A204.1 (cell line): ENCODE measurements around the gene NYNRIN.

ENCODE experiments used
- FAIRE-seq: peaks from 2 replicates; lab custom pipeline; 2012; peaks lifted over from hg19 to GRCh38; lab: Jason Lieb, UNC

Gene NYNRIN

DNA sequence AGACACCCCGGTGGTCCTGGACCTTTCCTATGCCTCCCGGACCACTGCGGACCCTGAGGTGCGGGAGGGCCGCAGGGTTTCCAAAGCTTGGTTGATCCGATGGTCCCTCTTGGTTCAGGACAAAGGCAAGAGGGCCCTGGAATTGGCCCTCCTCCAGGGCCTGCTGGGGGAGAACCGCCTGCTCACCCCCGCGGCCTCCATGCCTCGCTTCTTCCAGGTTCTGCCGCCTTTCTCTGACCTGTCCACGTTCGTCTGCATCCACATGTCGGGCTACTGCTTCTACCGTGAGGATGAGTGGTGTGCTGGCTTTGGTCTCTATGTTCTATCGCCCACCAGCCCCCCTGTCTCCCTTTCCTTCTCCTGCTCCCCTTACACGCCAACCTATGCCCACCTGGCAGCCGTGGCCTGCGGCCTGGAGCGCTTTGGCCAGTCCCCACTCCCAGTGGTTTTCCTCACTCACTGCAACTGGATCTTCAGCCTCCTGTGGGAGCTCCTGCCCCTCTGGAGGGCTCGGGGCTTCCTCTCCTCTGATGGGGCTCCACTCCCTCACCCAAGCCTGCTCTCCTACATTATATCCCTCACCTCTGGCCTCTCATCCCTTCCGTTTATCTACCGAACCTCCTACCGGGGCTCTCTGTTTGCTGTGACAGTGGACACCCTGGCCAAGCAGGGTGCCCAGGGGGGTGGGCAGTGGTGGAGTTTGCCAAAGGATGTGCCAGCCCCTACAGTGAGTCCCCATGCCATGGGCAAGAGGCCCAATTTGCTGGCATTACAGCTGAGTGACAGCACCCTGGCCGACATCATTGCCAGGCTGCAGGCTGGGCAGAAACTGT lies 16.8 kb downstream of the NYNRIN start:
- no peak for FAIRE-seq

GRCh38 chr14:24416254-24416931 lies 17.6 kb downstream of the NYNRIN start:
- FAIRE-seq: no peak

DNA sequence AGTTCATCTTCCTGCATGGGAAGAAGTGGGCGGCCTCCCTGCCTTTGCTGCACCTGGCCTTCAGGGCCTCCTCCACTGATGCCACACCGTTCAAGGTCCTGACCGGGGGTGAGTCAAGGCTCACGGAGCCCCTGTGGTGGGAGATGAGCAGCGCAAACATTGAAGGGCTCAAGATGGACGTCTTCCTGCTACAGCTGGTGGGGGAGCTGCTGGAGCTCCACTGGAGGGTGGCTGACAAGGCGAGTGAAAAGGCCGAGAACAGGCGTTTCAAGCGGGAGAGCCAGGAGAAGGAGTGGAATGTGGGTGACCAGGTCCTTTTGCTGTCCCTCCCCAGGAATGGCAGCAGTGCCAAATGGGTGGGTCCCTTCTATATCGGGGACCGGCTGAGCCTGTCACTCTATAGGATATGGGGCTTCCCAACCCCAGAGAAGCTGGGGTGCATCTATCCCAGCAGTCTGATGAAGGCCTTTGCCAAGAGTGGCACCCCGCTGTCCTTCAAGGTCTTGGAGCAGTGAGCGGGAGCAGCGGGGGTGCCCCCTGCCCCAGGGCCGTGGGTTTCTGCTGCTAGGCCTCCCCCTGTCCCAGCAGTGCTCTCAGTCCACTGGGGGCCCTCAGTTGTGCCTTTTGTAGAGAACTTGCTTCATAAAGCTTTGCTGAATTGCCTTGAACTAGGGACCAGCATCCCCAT lies 18.3 kb downstream of the NYNRIN start:
- no peak for FAIRE-seq

GRCh38 chr14:24417832-24418491 lies 19.2 kb downstream of the NYNRIN start:
- FAIRE-seq: no peak

DNA sequence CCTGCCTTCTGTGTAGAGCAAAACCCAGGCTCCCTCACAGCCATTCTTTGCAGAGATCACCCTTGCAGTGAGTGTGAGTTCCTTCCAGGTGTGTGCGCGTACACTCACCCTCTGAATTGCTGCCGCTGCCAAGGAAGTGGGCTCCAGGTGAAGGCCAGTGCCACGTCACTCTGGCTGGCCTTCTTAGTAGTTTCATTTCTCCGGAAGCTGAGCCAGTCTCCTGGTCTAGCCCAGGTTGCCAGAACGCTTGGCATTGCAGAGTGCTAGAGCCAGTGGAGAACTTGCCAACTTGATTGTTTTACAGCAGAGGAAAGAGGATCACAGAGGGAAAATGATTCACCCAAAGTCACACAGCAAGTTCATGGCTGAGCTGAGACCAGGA lies 19.7 kb downstream of the NYNRIN start:
- no peak for FAIRE-seq

GRCh38 chr14:24422261-24422660 lies 23.5 kb downstream of the NYNRIN start:
- no peak for FAIRE-seq

- no peak for FAIRE-seq
Observed at GRCh38 chr14:24422694-24423601, 24.1 kb downstream of the NYNRIN start.

- no peak for FAIRE-seq
Observed at GRCh38 chr14:24425704-24426103, 26.9 kb downstream of the NYNRIN start.

DNA sequence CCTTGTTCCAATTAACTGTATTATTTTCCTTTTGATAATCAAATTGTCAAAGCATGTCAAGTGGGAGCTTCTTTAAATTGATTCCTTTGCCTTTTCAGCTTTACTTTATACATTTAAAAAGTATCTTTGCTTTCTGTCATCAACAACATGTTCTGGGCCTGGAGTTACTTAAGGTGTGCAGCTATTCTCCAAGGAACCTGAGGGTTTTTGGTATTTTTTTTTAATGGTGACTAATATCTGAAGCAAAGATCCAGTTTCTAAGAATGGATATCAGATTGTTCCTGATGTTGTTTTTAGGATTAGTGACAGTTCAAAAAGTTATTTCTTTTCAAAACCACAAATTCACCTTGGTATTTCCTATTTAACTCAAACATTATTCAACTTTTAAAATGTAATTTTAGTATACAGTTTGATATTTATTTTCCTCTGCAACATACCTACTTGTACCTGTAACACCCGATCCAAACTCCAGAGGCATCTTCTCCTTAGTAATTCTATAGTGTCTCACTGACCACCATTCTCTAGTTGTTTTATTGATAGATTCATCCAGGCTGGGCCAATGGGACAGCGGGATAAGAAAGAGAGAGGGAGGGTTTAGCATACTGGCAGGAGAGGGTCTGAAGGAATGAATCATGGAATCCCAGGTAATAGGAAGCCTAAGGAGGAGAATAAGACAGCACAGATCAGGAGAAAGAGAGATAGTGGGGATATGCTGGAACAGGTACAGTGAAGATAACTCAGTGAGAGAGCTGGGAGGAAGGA lies 27.5 kb downstream of the NYNRIN start:
- no peak for FAIRE-seq

- no peak for FAIRE-seq
Observed at GRCh38 chr14:24426912-24427536, 28.2 kb downstream of the NYNRIN start.

- FAIRE-seq: no peak
Observed at GRCh38 chr14:24427537-24428508, 29.0 kb downstream of the NYNRIN start.

- no peak for FAIRE-seq
Observed at GRCh38 chr14:24428628-24429394, 30.0 kb downstream of the NYNRIN start.

- FAIRE-seq: no peak
Observed at GRCh38 chr14:24429395-24430142, 30.8 kb downstream of the NYNRIN start, which contains the start of the genes CBLN3 and KHNYN. Gene CBLN3 (minus strand): TSS chr14:24429668. CDS start chr14:24429054, 614 bp downstream. Gene KHNYN (plus strand): TSS chr14:24429954. CDS start chr14:24430731, 777 bp downstream.

- FAIRE-seq: no peak
Observed at GRCh38 chr14:24430143-24430681, 31.4 kb downstream of the NYNRIN start.

DNA sequence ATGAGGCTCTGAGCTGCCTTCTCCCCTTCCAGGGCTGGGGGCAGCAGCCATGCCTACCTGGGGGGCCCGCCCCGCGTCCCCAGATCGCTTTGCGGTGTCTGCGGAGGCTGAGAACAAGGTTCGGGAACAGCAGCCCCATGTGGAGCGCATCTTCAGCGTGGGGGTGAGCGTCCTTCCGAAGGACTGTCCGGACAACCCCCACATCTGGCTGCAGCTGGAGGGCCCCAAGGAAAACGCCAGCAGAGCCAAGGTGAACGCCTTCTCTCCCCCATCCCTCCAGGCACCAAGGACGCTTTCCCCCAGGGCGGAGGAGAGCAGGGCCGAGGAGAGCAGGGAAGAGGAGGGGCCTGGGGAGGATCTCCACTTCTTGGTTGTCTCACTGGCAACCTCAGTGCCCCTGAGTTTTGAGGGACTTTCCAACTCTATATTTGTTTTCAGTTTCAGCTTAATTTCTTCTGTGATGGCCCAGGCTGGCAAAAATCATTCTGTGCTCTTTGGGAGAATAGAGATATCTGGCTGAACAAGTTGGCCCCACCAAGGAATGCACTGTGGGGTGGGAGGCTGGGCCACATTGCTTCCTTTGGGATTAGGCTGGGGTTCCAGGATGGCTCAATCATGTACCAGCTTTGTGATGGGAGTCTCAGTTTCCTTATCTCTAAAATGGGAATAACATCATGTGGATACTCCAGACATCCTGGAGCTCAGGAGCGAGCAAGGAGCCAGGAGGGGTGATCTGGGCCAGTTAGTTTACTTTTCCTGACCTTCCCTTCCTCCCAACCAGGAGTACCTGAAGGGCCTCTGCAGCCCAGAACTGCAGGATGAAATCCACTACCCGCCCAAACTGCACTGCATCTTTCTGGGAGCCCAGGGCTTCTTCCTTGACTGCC lies 32.1 kb downstream of the NYNRIN start:
- FAIRE-seq: no peak
